Measurements from ENCODE around the gene SLC7A1.

DNA sequence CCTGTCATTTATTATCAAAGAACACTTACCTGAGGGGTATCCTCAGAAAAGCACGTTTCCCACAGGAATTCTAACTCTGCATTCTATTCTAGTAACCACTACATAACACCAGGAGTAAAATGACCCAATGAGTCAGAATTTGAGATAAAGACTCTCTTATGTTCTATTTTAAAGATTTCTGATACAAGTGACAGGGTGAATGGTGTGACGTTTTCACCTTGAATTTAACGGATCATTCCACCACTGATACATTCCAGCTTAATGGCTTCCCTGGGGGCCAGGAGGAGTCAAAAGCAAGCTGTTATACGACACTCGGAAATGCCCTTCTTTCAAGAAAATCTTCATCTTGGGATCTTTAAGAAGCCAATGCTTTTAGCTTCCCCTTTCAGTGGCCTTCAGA, 55.2 kb downstream of the SLC7A1 start:
- TF ChIP-seq POLR2A (IDR thresholded peaks at IDR 0.05), result no peak
- TF ChIP-seq, protein P1, sequence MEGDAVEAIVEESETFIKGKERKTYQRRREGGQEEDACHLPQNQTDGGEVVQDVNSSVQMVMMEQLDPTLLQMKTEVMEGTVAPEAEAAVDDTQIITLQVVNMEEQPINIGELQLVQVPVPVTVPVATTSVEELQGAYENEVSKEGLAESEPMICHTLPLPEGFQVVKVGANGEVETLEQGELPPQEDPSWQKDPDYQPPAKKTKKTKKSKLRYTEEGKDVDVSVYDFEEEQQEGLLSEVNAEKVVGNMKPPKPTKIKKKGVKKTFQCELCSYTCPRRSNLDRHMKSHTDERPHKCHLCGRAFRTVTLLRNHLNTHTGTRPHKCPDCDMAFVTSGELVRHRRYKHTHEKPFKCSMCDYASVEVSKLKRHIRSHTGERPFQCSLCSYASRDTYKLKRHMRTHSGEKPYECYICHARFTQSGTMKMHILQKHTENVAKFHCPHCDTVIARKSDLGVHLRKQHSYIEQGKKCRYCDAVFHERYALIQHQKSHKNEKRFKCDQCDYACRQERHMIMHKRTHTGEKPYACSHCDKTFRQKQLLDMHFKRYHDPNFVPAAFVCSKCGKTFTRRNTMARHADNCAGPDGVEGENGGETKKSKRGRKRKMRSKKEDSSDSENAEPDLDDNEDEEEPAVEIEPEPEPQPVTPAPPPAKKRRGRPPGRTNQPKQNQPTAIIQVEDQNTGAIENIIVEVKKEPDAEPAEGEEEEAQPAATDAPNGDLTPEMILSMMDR (IDR thresholded peaks at IDR 0.05), result no peak
- no peak for TF ChIP-seq POLR2AphosphoS5 (IDR thresholded peaks at IDR 0.05)

All from upper lobe of left lung (tissue), 4 donors.